Activated CD4-positive, alpha-beta T cell treated with anti-CD3 and anti-CD28 coated beads, Interleukin-2, amount 10 ng/mL, durations not matched to agents 7 days and 5 days (primary cell): ENCODE results near the gene FGD5. TPM values are rescaled to one million over a fixed set of nuclear protein-coding genes. Genes with fewer than 3 reads are reported as not detected.

Experiments used
- CTCF ChIA-PET: fragments of 350-600 bp; sonication (Branson Sonifier 250); formaldehyde crosslinking; loops from one replicate; lab custom pipeline; 2021; ENCODE audit warnings: antibody characterized with exemption; lab: Charles Lee
- POLR2A ChIA-PET: fragments of 350-600 bp; sonication (Branson Sonifier 250); formaldehyde crosslinking; loops from one replicate; lab custom pipeline; 2021; ENCODE audit warnings: antibody characterized with exemption; lab: Charles Lee
- DNase-seq: peaks from one replicate; pipeline ENCODE4 v3.0.0-alpha.2; 2020
- H3K27ac Mint-ChIP-seq: one replicate; pipeline ENCODE4 v1.8.0; 2021; ENCODE audit warnings: mild to moderate bottlenecking, moderate library complexity, mixed read lengths
- H3K27me3 Mint-ChIP-seq: one replicate; pipeline ENCODE4 v1.8.0; 2021; ENCODE audit warnings: mixed read lengths
- H3K36me3 Mint-ChIP-seq: one replicate; pipeline ENCODE4 v1.8.0; 2021; ENCODE audit warnings: low read depth, mixed read lengths
- H3K4me1 Mint-ChIP-seq: one replicate; pipeline ENCODE4 v1.8.0; 2021; ENCODE audit warnings: mixed read lengths
- H3K4me3 Mint-ChIP-seq: one replicate; pipeline ENCODE4 v1.8.0; 2021; ENCODE audit warnings: mild to moderate bottlenecking, moderate library complexity, mixed read lengths
- H3K9me3 Mint-ChIP-seq: one replicate; pipeline ENCODE4 v1.8.0; 2021; ENCODE audit warnings: mixed read lengths
- total RNA-seq, 2 experiments: library from RNA; stranded (reverse); gene quantifications; one replicate each; pipeline ENCODE4 v1.2.3, GENCODE V29; 2021

The FGD5 gene
- total RNA-seq, 2 experiments from 2014 or later = 0.15 to 0.17 TPM

DNA sequence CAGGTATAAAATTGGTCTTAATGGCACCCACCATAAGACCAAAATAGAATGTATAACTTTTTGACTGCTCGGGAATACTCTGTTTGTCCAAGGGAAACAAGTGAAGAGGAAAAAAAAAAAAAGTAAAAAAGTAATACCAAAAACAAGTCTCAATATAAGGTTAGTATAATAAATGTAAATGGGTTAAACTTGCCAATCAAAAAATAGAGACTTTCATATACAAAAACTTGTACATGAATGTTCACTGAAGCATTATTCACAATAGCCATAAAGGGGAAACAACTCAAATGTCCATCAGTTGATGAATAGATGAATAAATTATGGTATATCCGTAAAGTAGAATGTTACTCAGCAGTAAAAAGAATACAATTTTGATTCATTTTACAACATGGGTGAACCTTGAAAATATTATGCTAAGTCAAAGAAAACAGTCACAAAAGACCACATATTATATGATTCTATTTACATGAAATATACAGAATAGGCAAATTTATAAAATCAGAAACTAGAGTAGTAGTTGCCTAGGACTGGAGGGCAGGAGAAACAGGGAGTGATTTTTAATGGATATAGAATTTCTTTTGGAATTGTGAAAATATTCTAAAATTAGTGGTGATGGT lies 39.6 kb upstream of the FGD5 start:
- DNase-seq = no peak
- Mint-ChIP-seq H3K36me3 (no peaks in the 10 kb centered on the region), H3K4me3 (no peak overlapping the region), H3K9me3 (peaks cover 3% of the 10 kb centered on the region), H3K4me1 (no peaks in the 10 kb centered on the region), H3K27me3 (peaks cover 22% of the 10 kb centered on the region), H3K27ac (no peak overlapping the region)
- POLR2A ChIA-PET = no interaction called here
- CTCF ChIA-PET = no interaction called here

DNA sequence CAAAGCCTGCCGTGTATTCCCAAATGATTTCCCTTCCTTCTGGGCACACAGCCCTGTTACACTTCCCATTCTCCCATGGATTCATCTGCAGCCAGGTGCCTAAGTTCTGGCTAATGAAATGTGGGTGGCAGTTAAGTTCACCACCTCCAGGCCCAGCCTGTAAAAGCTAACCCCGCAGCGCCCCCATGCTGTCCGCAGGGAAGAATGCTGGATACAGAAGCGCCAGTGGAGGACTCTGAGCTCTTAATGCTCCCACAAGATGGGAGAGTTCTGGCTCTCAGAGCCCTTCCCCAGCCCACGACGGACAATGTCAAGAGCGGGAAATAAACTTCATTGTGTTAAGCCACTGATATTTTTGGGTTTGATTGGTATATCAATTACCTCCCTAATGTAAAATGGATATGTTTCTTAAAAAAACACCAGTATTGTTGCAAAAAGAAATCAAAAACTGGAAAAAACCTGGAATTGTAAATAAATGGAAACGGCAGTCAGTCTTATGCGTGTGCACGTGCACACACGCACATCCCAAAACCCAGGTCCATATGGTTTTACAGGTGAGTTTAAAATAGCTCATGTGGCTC lies 37.7 kb upstream of the FGD5 start:
- ChIA-PET POLR2A (no interaction called here), CTCF (interaction anchor here (0.7 to 1.3 kb wide), 2 partner anchors 145 to 191 kb away, joined by 3 read pairs; no protein-coding TSS in a partner anchor)
- H3K27ac Mint-ChIP-seq = no peak overlapping the region
- peak; percentile 35 for DNase-seq
- H3K4me1 Mint-ChIP-seq = no peaks in the 10 kb centered on the region
- H3K27me3 Mint-ChIP-seq = peaks cover 22% of the 10 kb centered on the region
- H3K4me3 Mint-ChIP-seq = no peak overlapping the region
- peaks cover 3% of the 10 kb centered on the region for H3K9me3 Mint-ChIP-seq
- no peaks in the 10 kb centered on the region for H3K36me3 Mint-ChIP-seq

DNA sequence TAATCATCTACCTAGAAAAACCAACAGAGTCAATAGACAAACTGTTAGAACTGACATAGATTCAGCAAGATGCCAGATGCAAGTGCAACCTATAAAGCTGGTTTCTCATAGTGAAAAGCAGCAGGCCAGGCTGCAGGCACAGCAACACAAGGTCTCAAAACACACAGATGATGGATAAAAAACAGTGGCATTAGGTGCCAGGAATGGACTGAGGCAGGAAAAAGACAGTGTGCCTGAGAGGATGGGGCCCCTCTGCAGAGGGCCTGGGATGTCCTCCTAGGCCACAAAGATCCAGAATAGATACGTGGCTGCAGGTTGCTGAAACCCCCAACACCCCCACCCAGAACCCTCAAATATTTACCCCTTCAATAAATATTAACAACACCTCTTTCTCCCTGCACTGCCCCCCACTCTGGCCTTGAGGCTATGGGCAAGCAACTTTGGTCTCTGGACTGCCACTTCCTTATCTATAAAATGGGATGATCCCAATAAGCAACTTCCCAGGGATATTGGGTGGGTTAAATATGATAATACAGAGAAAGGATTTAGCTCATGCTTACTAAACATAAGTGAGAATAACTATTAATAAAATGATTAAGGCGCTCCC lies 35.2 kb upstream of the FGD5 start:
- H3K9me3 Mint-ChIP-seq = peaks cover 3% of the 10 kb centered on the region
- H3K4me3 Mint-ChIP-seq = no peak overlapping the region
- H3K27me3 Mint-ChIP-seq = peaks cover 19% of the 10 kb centered on the region
- H3K36me3 Mint-ChIP-seq = no peaks in the 10 kb centered on the region
- no peak for DNase-seq
- ChIA-PET CTCF (no interaction called here), POLR2A (no interaction called here)
- no peaks in the 10 kb centered on the region for H3K4me1 Mint-ChIP-seq
- H3K27ac Mint-ChIP-seq = no peak overlapping the region

DNA sequence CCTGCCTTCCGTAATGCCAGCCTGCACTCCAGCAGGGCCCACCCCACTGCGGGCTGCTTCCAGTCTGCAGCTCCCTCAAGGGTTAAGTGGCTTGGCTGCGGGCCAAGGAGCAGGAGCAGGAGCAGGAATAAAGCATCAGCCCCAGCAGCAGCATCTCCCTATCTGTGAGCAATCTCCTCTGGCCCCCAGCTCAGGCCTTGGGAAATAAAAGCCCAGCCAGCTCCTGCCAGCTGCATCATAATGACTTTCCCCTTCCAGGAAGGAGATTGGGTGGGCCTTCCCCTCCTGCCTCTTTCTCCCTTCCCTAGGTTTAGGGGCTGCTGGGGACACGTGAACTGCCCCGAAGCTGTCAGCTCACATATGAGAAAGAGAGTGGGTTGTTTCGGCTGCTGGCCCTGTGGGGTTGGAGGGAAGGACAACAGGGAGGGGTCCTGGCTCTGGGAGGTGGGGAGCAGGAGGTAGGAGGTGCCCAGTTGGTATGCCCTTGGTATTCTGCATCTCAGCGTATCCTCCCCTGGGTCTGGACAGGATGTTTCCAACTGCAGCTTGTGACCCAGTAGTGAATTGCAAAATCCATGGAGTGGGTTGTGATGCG lies 34.6 kb upstream of the FGD5 start:
- H3K9me3 Mint-ChIP-seq = no peaks in the 10 kb centered on the region
- DNase-seq = no peak
- ChIA-PET CTCF (no interaction called here), POLR2A (no interaction called here)
- H3K27ac Mint-ChIP-seq = no peak overlapping the region
- peaks cover 2% of the 10 kb centered on the region for H3K4me1 Mint-ChIP-seq
- no peaks in the 10 kb centered on the region for H3K36me3 Mint-ChIP-seq
- H3K4me3 Mint-ChIP-seq = no peak overlapping the region
- peaks cover 13% of the 10 kb centered on the region for H3K27me3 Mint-ChIP-seq

DNA sequence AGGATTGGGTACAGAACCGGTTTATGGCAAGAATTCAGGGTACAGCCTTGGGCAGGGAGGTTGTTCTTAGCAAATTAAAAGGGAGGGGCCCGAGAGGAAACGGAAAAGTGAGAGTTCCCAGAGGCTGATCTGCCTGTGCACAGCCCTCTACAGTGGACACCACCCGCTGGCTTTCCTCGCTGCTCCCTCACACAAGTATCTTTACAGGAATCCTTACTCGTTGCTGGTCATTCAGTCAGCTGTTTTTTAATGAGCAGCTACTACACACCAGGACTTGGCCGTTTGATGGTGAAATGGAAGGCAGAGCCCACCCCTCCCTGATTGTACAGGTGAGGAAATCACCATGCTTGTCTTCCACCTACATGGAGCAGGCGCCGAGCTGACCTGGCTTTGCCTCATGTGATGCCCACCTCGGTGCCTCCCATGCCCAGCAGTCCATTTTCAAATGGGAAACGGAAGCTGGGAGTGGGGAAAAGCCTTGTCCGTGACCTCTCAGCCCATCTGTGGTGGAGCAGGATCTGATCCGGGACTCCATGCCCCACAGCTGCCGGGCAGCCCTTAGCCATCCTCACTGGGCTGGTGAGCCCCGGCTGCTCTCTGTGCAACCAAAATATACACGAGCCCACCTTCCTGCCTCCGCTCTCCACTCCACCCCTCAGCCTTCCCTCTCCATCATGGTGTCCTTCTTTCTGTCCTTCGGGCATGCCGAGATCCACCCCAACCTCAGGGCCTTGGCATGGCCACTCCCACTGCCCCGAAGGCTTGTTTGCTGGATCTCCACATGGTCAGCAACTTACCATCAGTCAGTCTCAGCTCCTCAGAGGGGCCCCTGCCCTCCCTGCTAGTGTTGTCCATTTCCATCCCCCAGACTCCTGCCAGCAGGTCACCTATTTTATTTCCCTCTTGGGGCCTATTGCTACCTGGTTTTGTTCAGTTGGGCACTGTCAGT lies 33.3 kb upstream of the FGD5 start:
- H3K36me3 Mint-ChIP-seq = no peaks in the 10 kb centered on the region
- no peaks in the 10 kb centered on the region for H3K9me3 Mint-ChIP-seq
- ChIA-PET CTCF (no interaction called here), POLR2A (no interaction called here)
- no peak for DNase-seq
- H3K27me3 Mint-ChIP-seq = peaks cover 11% of the 10 kb centered on the region
- no peak overlapping the region for H3K4me3 Mint-ChIP-seq
- H3K4me1 Mint-ChIP-seq = peaks cover 4% of the 10 kb centered on the region
- no peak overlapping the region for H3K27ac Mint-ChIP-seq

DNA sequence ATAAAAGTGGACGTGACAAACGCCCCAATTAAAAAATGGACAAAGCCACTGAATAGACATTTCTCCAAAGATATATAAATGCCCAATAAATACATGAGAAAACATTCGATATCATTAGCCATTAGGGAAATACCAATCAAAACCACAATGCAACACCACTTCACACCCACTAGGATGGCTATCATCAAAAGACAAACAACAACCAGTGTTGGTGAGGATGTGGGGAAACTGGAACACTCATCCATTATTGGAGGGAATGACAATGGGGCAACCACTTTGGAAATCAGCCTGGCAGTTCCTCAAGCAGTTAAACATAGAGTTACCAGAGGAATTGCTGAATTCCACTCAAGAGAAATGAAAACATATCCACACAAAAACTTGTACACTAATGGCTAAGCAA lies 32.4 kb upstream of the FGD5 start:
- no peak overlapping the region for H3K4me3 Mint-ChIP-seq
- peaks cover 9% of the 10 kb centered on the region for H3K27me3 Mint-ChIP-seq
- POLR2A ChIA-PET = no interaction called here
- H3K36me3 Mint-ChIP-seq = no peaks in the 10 kb centered on the region
- H3K27ac Mint-ChIP-seq = no peak overlapping the region
- H3K9me3 Mint-ChIP-seq = no peaks in the 10 kb centered on the region
- peaks cover 4% of the 10 kb centered on the region for H3K4me1 Mint-ChIP-seq
- no peak for DNase-seq
- CTCF ChIA-PET = no interaction called here

DNA sequence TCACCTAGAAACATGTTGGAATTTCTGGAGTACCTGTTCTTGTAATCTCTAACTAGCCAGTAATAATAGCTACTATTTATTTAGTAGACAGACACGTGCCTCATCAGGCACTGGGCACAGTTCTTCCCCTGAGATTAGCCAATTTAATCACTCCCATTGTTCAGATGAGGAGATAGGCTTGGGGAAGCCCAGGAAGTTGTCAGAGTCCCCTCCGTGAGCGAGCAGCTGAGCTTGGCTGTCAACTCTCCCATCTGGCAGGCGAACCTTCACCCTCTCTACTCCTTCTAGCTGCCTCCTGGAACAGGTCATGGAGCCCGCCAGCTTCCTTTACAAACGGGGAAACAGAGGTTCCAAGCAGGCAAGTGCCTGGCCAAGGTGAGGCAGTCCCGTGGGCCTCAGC lies 31.1 kb upstream of the FGD5 start:
- peaks cover 5% of the 10 kb centered on the region for H3K27me3 Mint-ChIP-seq
- H3K27ac Mint-ChIP-seq = no peak overlapping the region
- H3K9me3 Mint-ChIP-seq = no peaks in the 10 kb centered on the region
- ChIA-PET CTCF (interaction anchor here (0.6 to 2.0 kb wide), 2 partner anchors 29 to 134 kb away, joined by 3 to 6 read pairs; no protein-coding TSS in a partner anchor), POLR2A (no interaction called here)
- peaks cover 4% of the 10 kb centered on the region for H3K4me1 Mint-ChIP-seq
- H3K36me3 Mint-ChIP-seq = no peaks in the 10 kb centered on the region
- no peak for DNase-seq
- H3K4me3 Mint-ChIP-seq = no peak overlapping the region

DNA sequence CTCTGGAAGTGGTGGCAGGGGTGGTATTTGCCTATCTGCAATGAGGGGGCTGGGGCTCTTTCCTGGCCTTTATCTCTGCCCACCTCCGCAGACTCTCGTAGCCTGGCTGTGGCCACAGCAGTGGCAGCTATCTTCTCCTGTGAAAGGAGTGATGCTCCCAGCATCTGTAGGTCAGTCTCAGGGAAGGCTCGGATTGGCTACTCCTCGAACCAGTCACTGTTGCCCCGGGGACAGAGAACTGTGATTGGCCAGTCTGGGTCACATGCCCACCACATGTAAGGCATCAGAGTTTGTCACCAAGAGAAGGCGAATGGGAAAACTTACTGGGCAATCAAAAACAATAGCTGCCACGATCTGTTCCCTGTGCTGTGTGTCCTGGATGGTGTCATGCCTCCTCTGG lies 30.1 kb upstream of the FGD5 start:
- no peaks in the 10 kb centered on the region for H3K36me3 Mint-ChIP-seq
- H3K27me3 Mint-ChIP-seq = peaks cover 8% of the 10 kb centered on the region
- no peak for DNase-seq
- ChIA-PET CTCF (interaction anchor here (2.0 kb wide), 1 partner anchor 132 kb away, joined by 6 read pairs; no protein-coding TSS in a partner anchor), POLR2A (no interaction called here)
- no peak overlapping the region for H3K4me3 Mint-ChIP-seq
- no peak overlapping the region for H3K27ac Mint-ChIP-seq
- H3K4me1 Mint-ChIP-seq = peaks cover 4% of the 10 kb centered on the region
- H3K9me3 Mint-ChIP-seq = no peaks in the 10 kb centered on the region

DNA sequence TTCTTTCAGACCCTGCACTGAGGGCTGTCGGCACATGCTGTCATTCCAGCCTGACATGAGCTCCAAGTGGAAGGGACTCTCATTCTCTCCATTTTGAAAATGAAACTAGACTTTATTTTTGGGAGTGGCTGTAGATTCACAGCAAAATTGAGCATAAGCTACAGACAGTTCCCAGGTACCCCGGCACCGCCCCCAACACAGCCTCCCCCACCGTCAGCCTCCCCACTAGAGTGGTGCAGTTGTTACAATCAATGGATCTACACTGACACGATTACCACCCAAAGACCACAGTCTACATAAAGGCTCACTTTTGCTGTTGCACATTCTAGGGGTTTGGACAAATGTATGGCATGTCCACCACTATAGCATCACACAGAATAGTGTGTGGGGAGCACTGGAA lies 29.5 kb upstream of the FGD5 start:
- Mint-ChIP-seq H3K9me3 (no peaks in the 10 kb centered on the region), H3K4me3 (no peak overlapping the region), H3K36me3 (no peaks in the 10 kb centered on the region), H3K27ac (no peak overlapping the region), H3K4me1 (peaks cover 4% of the 10 kb centered on the region), H3K27me3 (peaks cover 8% of the 10 kb centered on the region)
- CTCF ChIA-PET = interaction anchor here (2.0 kb wide), 1 partner anchor 132 kb away, joined by 6 read pairs; no protein-coding TSS in a partner anchor
- DNase-seq = no peak
- POLR2A ChIA-PET = no interaction called here

DNA sequence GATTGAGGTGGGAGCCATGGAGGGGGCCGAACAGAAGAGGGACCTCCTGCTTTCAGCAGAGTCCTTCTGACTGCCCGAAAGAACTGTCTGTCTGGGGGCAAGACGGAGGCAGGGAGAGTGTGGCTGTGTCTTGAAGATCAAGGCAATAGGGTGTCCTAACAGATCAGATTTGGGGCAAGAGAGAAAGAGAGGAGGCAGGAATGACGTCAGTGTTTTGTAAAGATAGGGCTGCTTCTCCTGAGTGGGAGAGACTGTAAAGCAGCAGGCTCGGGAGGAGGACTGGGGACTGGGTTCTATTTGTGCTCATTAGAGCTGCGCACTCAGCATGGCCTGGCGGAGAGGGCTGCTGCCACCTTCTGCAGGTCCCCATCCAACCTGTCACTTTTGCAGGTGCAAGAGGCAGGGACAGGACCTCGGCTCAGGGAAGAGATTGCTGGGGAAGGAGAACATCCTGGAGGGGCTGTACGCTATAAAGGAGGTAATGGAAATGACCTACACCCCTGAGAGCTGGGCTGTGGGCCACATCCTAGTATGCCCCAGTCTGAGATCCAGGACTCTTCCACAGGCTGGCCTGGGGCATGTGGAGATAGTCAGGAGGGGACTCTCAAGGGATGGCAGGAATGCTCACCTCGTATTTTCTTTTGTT lies 29.0 kb upstream of the FGD5 start:
- Mint-ChIP-seq H3K9me3 (no peaks in the 10 kb centered on the region), H3K4me3 (no peak overlapping the region)
- CTCF ChIA-PET = no interaction called here

DNA sequence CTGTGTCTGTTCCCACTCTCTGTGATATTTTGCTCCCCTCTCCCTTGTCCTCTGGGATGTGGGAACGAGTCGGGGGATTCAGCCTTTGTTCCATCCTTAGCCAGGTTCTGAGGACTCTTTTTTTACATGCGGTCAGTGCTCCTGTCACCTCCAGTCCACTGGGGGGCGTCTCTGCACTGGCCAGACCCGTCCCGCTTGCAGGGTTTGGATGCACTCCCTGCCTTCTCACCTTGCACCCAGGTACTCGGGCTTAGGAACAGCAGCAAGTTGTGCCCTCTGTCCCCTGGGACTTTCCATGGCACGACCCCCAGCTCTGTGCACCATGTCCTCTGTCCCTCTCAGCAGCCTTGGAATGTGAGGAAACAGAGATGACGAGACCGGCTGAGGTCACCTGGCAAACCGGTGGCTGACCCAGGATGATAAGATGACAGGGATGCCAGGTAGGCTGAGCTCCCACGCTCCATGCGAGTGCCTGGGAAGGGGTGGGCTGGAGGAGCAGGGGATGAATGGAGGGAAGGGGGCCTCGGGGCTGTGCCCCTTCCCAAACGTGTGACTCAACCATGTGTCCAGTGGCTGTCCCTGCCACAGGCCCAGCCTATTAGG lies 27.3 kb upstream of the FGD5 start:
- no peaks in the 10 kb centered on the region for H3K9me3 Mint-ChIP-seq
- H3K4me1 Mint-ChIP-seq = peaks cover 4% of the 10 kb centered on the region

More for the DNA sequence above, 29.0 kb upstream of the FGD5 start:
- Mint-ChIP-seq H3K27ac (no peak overlapping the region), H3K27me3 (peaks cover 8% of the 10 kb centered on the region), H3K36me3 (no peaks in the 10 kb centered on the region), H3K4me1 (peaks cover 4% of the 10 kb centered on the region)
- POLR2A ChIA-PET = no interaction called here
- DNase-seq = no peak

More for the DNA sequence above, 27.3 kb upstream of the FGD5 start:
- peak; percentile 75 for DNase-seq
- CTCF ChIA-PET = interaction anchor here (2.2 kb wide), 1 partner anchor 130 kb away, joined by 9 read pairs; no protein-coding TSS in a partner anchor
- Mint-ChIP-seq H3K27me3 (peaks cover 8% of the 10 kb centered on the region), H3K36me3 (no peaks in the 10 kb centered on the region), H3K4me3 (no peak overlapping the region), H3K27ac (no peak overlapping the region)
- POLR2A ChIA-PET = no interaction called here
